Measurements from ENCODE around the gene HEATR5B. TPM values are rescaled to one million over a fixed set of nuclear protein-coding genes. Genes with fewer than 3 reads are reported as not detected.

The HEATR5B gene
- total and polyA plus RNA-seq, 2 donors from 2014 or later = 4.4 to 20.5 TPM

DNA sequence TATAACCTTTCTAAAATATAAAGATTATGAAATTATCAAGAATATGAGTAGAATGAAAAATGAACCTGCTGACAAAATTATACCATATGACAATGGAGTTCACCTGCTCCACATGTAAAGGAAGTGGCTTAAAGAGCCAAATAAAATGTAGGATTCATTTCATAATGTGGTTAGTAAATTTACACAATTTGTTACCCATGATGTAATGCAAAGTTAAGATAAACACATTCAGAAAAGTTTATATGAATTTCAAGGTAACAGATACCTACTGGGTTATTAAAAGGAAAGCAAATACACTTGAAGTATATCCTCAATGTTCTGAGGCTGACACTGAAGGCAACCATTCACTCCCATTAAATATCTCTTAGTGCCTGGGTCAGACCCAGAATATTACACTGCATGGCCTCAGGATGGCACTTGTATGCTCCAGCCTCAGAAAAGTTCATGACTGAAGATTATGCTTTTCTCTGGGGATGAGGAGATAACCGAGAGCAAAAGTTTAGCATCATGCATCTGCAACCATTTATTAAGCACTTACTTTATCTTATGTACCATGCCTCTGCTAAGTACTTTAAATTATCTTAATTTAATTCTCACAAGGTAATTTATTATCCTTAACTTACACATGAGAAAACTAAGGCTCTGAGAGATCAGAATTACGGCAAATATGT lies 124.0 kb downstream of the HEATR5B start:
- DNase-seq (no peak), FAIRE-seq (no peak)
- peaks cover 0 to 3% (median 0%) of the 10 kb centered on the region in 3 donors for H3K4me1 ChIP-seq (ENCODE audit: control insufficient read depth in 2 of 3, insufficient read depth in 2 of 3, low read depth in 1 of 3, low read length in 3 of 3)
- no peak overlapping the region for H3K9ac ChIP-seq (ENCODE audit: low read length in 3 of 3)
- H3K36me3 ChIP-seq (ENCODE audit: control insufficient read depth in 2 of 3, insufficient read depth in 3 of 3, low read length in 3 of 3) = no peaks in the 10 kb centered on the region
- TF ChIP-seq, protein P1, sequence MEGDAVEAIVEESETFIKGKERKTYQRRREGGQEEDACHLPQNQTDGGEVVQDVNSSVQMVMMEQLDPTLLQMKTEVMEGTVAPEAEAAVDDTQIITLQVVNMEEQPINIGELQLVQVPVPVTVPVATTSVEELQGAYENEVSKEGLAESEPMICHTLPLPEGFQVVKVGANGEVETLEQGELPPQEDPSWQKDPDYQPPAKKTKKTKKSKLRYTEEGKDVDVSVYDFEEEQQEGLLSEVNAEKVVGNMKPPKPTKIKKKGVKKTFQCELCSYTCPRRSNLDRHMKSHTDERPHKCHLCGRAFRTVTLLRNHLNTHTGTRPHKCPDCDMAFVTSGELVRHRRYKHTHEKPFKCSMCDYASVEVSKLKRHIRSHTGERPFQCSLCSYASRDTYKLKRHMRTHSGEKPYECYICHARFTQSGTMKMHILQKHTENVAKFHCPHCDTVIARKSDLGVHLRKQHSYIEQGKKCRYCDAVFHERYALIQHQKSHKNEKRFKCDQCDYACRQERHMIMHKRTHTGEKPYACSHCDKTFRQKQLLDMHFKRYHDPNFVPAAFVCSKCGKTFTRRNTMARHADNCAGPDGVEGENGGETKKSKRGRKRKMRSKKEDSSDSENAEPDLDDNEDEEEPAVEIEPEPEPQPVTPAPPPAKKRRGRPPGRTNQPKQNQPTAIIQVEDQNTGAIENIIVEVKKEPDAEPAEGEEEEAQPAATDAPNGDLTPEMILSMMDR (IDR thresholded peaks at IDR 0.05; ENCODE audit: borderline replicate concordance, extremely low read depth, insufficient read depth) = no peak
- H3K27me3 ChIP-seq (ENCODE audit: control insufficient read depth, insufficient read depth, low read length) = no peaks in the 10 kb centered on the region
- no peak overlapping the region for H3K4me3 ChIP-seq (ENCODE audit: low read length in 3 of 3)
- no peak overlapping the region for H3K27ac ChIP-seq (ENCODE audit: low read depth in 2 of 2, low read length in 2 of 2)
- intact Hi-C loops (cut with DNase I) = no loop called here
- no peaks in the 10 kb centered on the region for H3K9me3 ChIP-seq (ENCODE audit: control insufficient read depth in 2 of 3, insufficient read depth in 1 of 3, low read length in 3 of 3)

DNA sequence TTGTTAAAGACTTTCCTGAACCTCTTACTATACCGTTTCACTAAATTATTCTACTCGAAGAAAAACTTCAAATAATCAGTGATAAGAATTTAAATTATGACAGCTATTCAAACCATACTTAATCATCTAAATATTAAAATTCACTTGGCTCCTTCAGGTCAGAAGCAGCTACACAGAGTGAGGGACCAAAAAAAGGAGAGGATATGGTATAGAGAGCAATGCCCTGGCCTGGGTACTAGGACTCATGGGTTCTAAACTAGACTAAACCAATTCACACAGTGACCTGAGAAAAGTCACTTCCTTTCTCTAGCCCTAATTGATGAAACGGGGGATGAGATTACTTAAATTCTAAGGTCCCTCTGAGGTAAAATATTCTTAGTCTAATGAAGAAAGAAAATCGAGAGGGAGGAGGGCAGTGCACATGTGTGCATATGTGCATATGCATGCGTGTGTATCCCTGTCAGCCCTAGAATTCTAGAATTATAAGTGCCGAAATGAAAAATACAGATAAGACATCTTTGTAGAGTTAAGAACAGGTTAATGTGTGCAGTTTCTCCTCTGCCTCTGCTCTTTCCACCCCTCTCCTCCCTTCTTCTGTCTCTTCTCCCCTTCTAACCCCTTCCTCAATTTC lies 129.1 kb downstream of the HEATR5B start:
- Histone ChIP-seq H3K27me3 (ENCODE audit: control insufficient read depth, insufficient read depth, low read length) (no peaks in the 10 kb centered on the region), H3K27ac (ENCODE audit: low read depth in 2 of 2, low read length in 2 of 2) (no peak overlapping the region), H3K36me3 (ENCODE audit: control insufficient read depth in 2 of 3, insufficient read depth in 3 of 3, low read length in 3 of 3) (no peaks in the 10 kb centered on the region), H3K4me1 (ENCODE audit: control insufficient read depth in 2 of 3, insufficient read depth in 2 of 3, low read depth in 1 of 3, low read length in 3 of 3) (peaks cover 0 to 12% (median 5%) of the 10 kb centered on the region in 3 donors), H3K4me3 (ENCODE audit: low read length in 3 of 3) (no peak overlapping the region), H3K9ac (ENCODE audit: low read length in 3 of 3) (no peak overlapping the region), H3K9me3 (ENCODE audit: control insufficient read depth in 2 of 3, insufficient read depth in 1 of 3, low read length in 3 of 3) (no peaks in the 10 kb centered on the region)
- no peak for FAIRE-seq
- DNase-seq = no peak
- intact Hi-C loops (cut with DNase I) = no loop called here
- TF ChIP-seq, protein P1 (IDR thresholded peaks at IDR 0.05; ENCODE audit: borderline replicate concordance, extremely low read depth, insufficient read depth) = no peak

DNA sequence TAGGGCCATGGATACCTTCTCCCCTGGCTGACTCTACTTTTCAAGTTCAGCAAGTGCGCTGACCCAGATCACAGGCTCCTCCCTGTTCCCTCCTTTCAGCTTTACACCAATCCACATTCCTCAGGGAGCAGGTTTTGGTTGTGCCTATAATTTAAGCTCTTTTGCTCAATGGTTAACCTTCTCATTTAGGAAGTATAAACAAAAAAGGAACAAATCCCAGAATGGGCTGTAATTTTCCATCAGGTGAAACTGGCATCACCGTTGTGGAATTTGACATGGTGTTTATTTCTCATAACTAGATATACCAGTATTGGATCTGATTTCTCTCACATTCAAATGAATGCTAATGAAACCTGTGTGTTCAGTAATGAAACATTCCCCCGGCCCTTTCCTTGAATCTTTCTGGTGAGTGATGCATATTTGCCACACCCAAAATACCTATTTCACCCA lies 131.4 kb downstream of the HEATR5B start:
- no peak overlapping the region for H3K9ac ChIP-seq (ENCODE audit: low read length in 3 of 3)
- peaks cover 0 to 12% (median 5%) of the 10 kb centered on the region in 3 donors for H3K4me1 ChIP-seq (ENCODE audit: control insufficient read depth in 2 of 3, insufficient read depth in 2 of 3, low read depth in 1 of 3, low read length in 3 of 3)
- no peaks in the 10 kb centered on the region for H3K36me3 ChIP-seq (ENCODE audit: control insufficient read depth in 2 of 3, insufficient read depth in 3 of 3, low read length in 3 of 3)
- peak overlapping the region; percentile 13 to 59 for H3K27ac ChIP-seq (ENCODE audit: low read depth in 2 of 2, low read length in 2 of 2)
- TF ChIP-seq, protein P1 (IDR thresholded peaks at IDR 0.05; ENCODE audit: borderline replicate concordance, extremely low read depth, insufficient read depth) = no peak
- no peaks in the 10 kb centered on the region for H3K27me3 ChIP-seq (ENCODE audit: control insufficient read depth, insufficient read depth, low read length)
- DNase-seq (peak in 3 of 5 donors; percentile 44 to 67 (median 55)), FAIRE-seq (peak; percentile 82)
- no peak overlapping the region for H3K4me3 ChIP-seq (ENCODE audit: low read length in 3 of 3)
- intact Hi-C loops (cut with DNase I) = no loop called here
- H3K9me3 ChIP-seq (ENCODE audit: control insufficient read depth in 2 of 3, insufficient read depth in 1 of 3, low read length in 3 of 3) = no peaks in the 10 kb centered on the region

Data from kidney (tissue), 14 donors.